Tibial nerve (tissue), 3 donors: ENCODE data around the gene CFDP1.

Experiments used
- POLR2A ChIP-seq, 2 donors: fragments of 450-650 bp; IDR thresholded peaks; one replicate each; pipeline ENCODE4 v1.6.1; 2017; ENCODE audit warnings: antibody characterized with exemption in 2 of 2, mild to moderate bottlenecking in 2 of 2, moderate library complexity in 2 of 2
- TF ChIP-seq, protein P1 (sequence below), 5 experiments: fragments of 200-600 bp in 3 of 5; fragments of 450-650 bp in 2 of 5; sonication (generic) in 3 of 5; IDR thresholded peaks; one replicate each; pipeline ENCODE4 v1.5.1; 2016 to 2019; ENCODE audit warnings: antibody characterized with exemption in 5 of 5, mild to moderate bottlenecking in 3 of 5, moderate library complexity in 2 of 5

DNA sequence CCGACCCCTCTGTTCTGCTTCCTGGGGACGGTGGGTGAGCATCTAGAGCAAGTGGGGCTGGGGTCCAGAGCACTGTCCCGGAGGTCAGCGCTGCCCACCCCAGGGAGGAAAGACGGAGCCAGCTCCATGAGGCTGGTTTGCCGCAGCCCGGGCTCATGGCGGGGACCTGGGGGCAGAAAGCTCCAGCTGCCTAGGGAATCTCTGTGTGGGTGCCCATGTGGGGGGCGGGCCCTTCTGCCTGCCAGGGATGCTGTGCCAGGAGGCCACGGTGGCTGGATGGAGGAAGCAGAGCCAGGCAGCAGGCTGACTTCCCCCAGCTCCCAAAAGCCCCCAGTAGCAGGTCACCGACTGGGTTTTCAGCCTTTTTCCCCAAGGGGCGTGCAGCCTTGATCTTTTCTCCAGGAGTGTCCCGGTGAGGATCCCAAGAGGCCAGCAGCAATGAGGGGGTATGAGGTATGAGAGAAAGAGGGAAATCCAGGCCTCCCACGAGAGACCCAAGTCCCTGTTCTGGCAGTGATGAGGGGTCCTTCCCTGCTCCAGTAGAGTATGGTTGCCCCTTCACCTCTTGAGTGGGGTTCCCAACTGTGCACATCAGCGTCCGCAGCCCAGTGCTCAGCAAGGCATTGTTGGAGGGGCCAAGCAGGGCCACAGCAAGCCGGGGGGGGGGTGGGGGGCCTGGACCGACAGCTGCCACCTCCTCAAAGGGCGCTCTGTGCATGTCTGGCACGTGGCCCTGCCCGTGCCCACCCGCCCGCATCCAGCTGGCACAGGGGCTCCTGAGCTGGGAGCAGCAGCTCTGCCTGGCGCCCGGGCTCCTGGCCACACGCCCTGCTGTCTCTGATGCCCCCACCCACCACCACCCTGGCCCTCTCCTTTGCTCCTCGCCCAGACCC is 166.3 kb downstream of the CFDP1 start:
- no peak for TF ChIP-seq POLR2A (IDR thresholded peaks at IDR 0.05)
- TF ChIP-seq, protein P1, sequence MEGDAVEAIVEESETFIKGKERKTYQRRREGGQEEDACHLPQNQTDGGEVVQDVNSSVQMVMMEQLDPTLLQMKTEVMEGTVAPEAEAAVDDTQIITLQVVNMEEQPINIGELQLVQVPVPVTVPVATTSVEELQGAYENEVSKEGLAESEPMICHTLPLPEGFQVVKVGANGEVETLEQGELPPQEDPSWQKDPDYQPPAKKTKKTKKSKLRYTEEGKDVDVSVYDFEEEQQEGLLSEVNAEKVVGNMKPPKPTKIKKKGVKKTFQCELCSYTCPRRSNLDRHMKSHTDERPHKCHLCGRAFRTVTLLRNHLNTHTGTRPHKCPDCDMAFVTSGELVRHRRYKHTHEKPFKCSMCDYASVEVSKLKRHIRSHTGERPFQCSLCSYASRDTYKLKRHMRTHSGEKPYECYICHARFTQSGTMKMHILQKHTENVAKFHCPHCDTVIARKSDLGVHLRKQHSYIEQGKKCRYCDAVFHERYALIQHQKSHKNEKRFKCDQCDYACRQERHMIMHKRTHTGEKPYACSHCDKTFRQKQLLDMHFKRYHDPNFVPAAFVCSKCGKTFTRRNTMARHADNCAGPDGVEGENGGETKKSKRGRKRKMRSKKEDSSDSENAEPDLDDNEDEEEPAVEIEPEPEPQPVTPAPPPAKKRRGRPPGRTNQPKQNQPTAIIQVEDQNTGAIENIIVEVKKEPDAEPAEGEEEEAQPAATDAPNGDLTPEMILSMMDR (IDR thresholded peaks at IDR 0.05), result no peak
